NCI-H187 (cell line): ENCODE data around the gene ART1.
"Not testable (repeated sequence)": the region's sequence is repeated elsewhere in the genome, so short reads cannot be mapped to it uniquely, and the experiment has no call there.

ENCODE experiments used
- DNase-seq, 2 experiments: peaks; one replicate each; lab custom pipeline; 2025; lab: John Stamatoyannopoulos, UW

ART1 gene

GRCh38 chr11:3632070-3632660 lies 12.8 kb upstream of the ART1 start:
- no peak for DNase-seq

- no peak for DNase-seq
Measured at GRCh38 chr11:3635641-3636375, 9.1 kb upstream of the ART1 start.

GRCh38 chr11:3637201-3637600 lies 7.7 kb upstream of the ART1 start:
- no peak for DNase-seq

- DNase-seq = no peak
Measured at GRCh38 chr11:3638513-3638912, 6.4 kb upstream of the ART1 start.

GRCh38 chr11:3639841-3640240 lies 5.1 kb upstream of the ART1 start:
- DNase-seq = no peak

- no peak for DNase-seq
Measured at GRCh38 chr11:3641191-3641590, 3.7 kb upstream of the ART1 start.

GRCh38 chr11:3641701-3642070 lies 3.2 kb upstream of the ART1 start, which contains the start of gene ART5:
ART5 (minus strand) TSS chr11:3641992; CDS start chr11:3641862, 130 bp downstream.
- DNase-seq = no peak

GRCh38 chr11:3642071-3642951 lies 2.6 kb upstream of the ART1 start:
- DNase-seq = peak; percentile 12 to 21

GRCh38 chr11:3643102-3643546 lies 1.8 kb upstream of the ART1 start:
- DNase-seq = not testable (repeated sequence)

- DNase-seq = no peak
Measured at GRCh38 chr11:3645552-3645951, 624 bp downstream of the ART1 start.

GRCh38 chr11:3648843-3649242 lies 3.9 kb downstream of the ART1 start:
- DNase-seq = not testable (repeated sequence)

GRCh38 chr11:3649374-3649773 lies 4.4 kb downstream of the ART1 start:
- not testable (repeated sequence) for DNase-seq

GRCh38 chr11:3652514-3652913 lies 7.6 kb downstream of the ART1 start:
- DNase-seq = not testable (repeated sequence)

- no peak for DNase-seq
Measured at GRCh38 chr11:3655547-3655946, 10.6 kb downstream of the ART1 start.

GRCh38 chr11:3657331-3657730 lies 12.4 kb downstream of the ART1 start:
- DNase-seq = not testable (repeated sequence)

GRCh38 chr11:3658252-3658651 lies 13.3 kb downstream of the ART1 start:
- DNase-seq = no peak

GRCh38 chr11:3659595-3660515 lies 14.9 kb downstream of the ART1 start:
- no peak for DNase-seq

- DNase-seq = no peak
Measured at GRCh38 chr11:3660960-3661359, 16.0 kb downstream of the ART1 start.

GRCh38 chr11:3662856-3663255 lies 17.9 kb downstream of the ART1 start:
- no peak for DNase-seq

GRCh38 chr11:3664032-3664630 lies 19.2 kb downstream of the ART1 start:
- DNase-seq = no peak
